CD14-positive monocyte (primary cell): ENCODE results near the gene COL27A1. TPM values are rescaled to one million over a fixed set of nuclear protein-coding genes. Genes with fewer than 3 reads are reported as not detected.
A peak's percentile ranks its signal among the peaks of the same experiment; 100 is the strongest.

ENCODE experiments used
- DNase-seq, 3 donors: peaks; one replicate each; pipeline ENCODE4 v3.0.0-alpha.2; 2011 to 2022
- H2AFZ ChIP-seq: 2 replicates; pipeline ENCODE4 v1.6.0; 2012; ENCODE audit warnings: mild to moderate bottlenecking, low read depth, low read length, inconsistent platforms; ENCODE audit not compliant: insufficient read depth, poor library complexity, severe bottlenecking
- H3K27ac ChIP-seq, 2 donors: 1 replicate in 1 of 2; 2 replicates in 1 of 2; pipeline ENCODE4 v1.5.1; 2012 to 2013; ENCODE audit warnings: low read length in 2 of 2, control low read depth in 1 of 2, inconsistent platforms in 1 of 2, low read depth in 1 of 2, mild to moderate bottlenecking in 1 of 2
- H3K27me3 ChIP-seq, 2 donors: one replicate each; pipeline versions ENCODE4 v1.6.0 to v1.6.1; 2011 to 2013; ENCODE audit warnings: low read length in 2 of 2; ENCODE audit not compliant: control insufficient read depth in 2 of 2, insufficient read depth in 2 of 2
- H3K36me3 ChIP-seq, 2 donors: replicated peaks in 1 of 2; 1 replicate in 1 of 2; 2 replicates in 1 of 2; pipeline versions ENCODE4 v1.5.1 to v1.6.1; 2012 to 2013; ENCODE audit warnings: low read length in 2 of 2, control low read depth in 1 of 2, inconsistent platforms in 1 of 2, mild to moderate bottlenecking in 1 of 2; ENCODE audit not compliant: insufficient read depth in 2 of 2, control insufficient read depth in 1 of 2
- H3K4me1 ChIP-seq, 2 donors: 1 replicate in 1 of 2; 2 replicates in 1 of 2; pipeline versions ENCODE4 v1.5.1 to v1.6.1; 2012 to 2013; ENCODE audit warnings: low read length in 2 of 2, control low read depth in 1 of 2, inconsistent platforms in 1 of 2, mild to moderate bottlenecking in 1 of 2, moderate library complexity in 1 of 2; ENCODE audit not compliant: insufficient read depth in 2 of 2, control insufficient read depth in 1 of 2
- H3K4me2 ChIP-seq: replicated peaks from 2 replicates; pipeline ENCODE3; 2012; ENCODE audit warnings: low read length, moderate library complexity, mild to moderate bottlenecking; ENCODE audit not compliant: poor library complexity, severe bottlenecking; ENCODE audit errors: extremely low read depth
- H3K4me3 ChIP-seq, 3 experiments: fragments of 200-600 bp in 1 of 3; sonication (generic) in 1 of 3; replicated peaks in 1 of 3; 1 replicate in 2 of 3; 2 replicates in 1 of 3; pipeline ENCODE4 v1.5.1; 2011 to 2013; ENCODE audit warnings: low read length in 3 of 3, mild to moderate bottlenecking in 3 of 3, control low read depth in 2 of 3, low read depth in 2 of 3, inconsistent platforms in 1 of 3, moderate library complexity in 1 of 3
- H3K79me2 ChIP-seq: 2 replicates; pipeline ENCODE4 v1.6.0; 2012; ENCODE audit warnings: mild to moderate bottlenecking, control low read depth, inconsistent platforms, low read length, moderate library complexity; ENCODE audit not compliant: insufficient read depth
- H3K9ac ChIP-seq: 2 replicates; pipeline ENCODE4 v1.6.0; 2017; ENCODE audit warnings: low read length, mild to moderate bottlenecking; ENCODE audit not compliant: insufficient read depth, poor library complexity, severe bottlenecking
- H3K9me3 ChIP-seq, 2 donors: replicated peaks in 1 of 2; 1 replicate in 1 of 2; 2 replicates in 1 of 2; pipeline versions ENCODE4 v1.5.1 to v1.6.1; 2012 to 2013; ENCODE audit warnings: low read length in 2 of 2, control low read depth in 1 of 2; ENCODE audit not compliant: control insufficient read depth in 1 of 2, insufficient read depth in 1 of 2
- H4K20me1 ChIP-seq: 2 replicates; pipeline ENCODE4 v1.6.0; 2012; ENCODE audit warnings: mild to moderate bottlenecking, low read length, control low read depth, moderate library complexity; ENCODE audit not compliant: insufficient read depth
- H3K27ac Mint-ChIP-seq, 7 donors: one replicate each; pipeline ENCODE4 v1.8.0; 2020; ENCODE audit warnings: mild to moderate bottlenecking in 7 of 7, mixed read lengths in 7 of 7, moderate library complexity in 6 of 7, inconsistent platforms in 2 of 7
- H3K27me3 Mint-ChIP-seq, 3 donors: one replicate each; pipeline ENCODE4 v1.8.0; 2021 to 2022; ENCODE audit warnings: low read depth in 3 of 3, mild to moderate bottlenecking in 3 of 3, mixed read lengths in 3 of 3, moderate library complexity in 3 of 3, inconsistent platforms in 1 of 3
- H3K36me3 Mint-ChIP-seq, 2 donors: one replicate each; pipeline ENCODE4 v1.8.0; 2020; ENCODE audit warnings: mixed read lengths in 2 of 2, inconsistent platforms in 1 of 2, mild to moderate bottlenecking in 1 of 2
- H3K4me1 Mint-ChIP-seq: one replicate; pipeline ENCODE4 v1.8.0; 2020; ENCODE audit warnings: mild to moderate bottlenecking, mixed read lengths
- H3K4me3 Mint-ChIP-seq, 2 donors: one replicate each; pipeline ENCODE4 v1.8.0; 2020; ENCODE audit warnings: mild to moderate bottlenecking in 2 of 2, mixed read lengths in 2 of 2, moderate library complexity in 1 of 2
- H3K9me3 Mint-ChIP-seq, 7 donors: one replicate each; pipeline ENCODE4 v1.8.0; 2020 to 2022; ENCODE audit warnings: mixed read lengths in 7 of 7, mild to moderate bottlenecking in 6 of 7, moderate library complexity in 6 of 7, inconsistent platforms in 2 of 7
- CTCF ChIP-seq: fragments of 200-600 bp; IDR thresholded peaks from one replicate; pipeline ENCODE4 v1.8.0; 2022; ENCODE audit warnings: antibody characterized with exemption, mild to moderate bottlenecking
- WGBS: methylation state at CpG from one replicate; pipeline ENCODE4 v1.1.5; 2013; ENCODE audit warnings: missing lambda C conversion rate; ENCODE audit not compliant: insufficient coverage; 5-methylcytosine and 5-hydroxymethylcytosine counted together
- intact Hi-C, 2 donors: fragments of 100-400 bp; cut with micrococcal nuclease; formaldehyde crosslinking; loops; one replicate each; pipeline versions ENCODE4 v1.15.0 to v1.15.1; 2023
- polyA plus RNA-seq, 3 donors: library from polyadenylated mRNA; depleted of rRNA in 1 of 3; unstranded in 2 of 3; stranded (reverse) in 1 of 3; fragments of 300-500 nt in 2 of 3; fragments of >200 nt in 1 of 3; fragmentation: Illumina TruSeq in 2 of 3; gene quantifications; 1 replicate in 2 of 3; 2 replicates in 1 of 3; pipeline ENCODE4 v1.2.3, GENCODE V29; 2012 to 2021

COL27A1 gene
- polyA plus RNA-seq, 3 donors, result 0.03 TPM; not detected in 2

- Mint-ChIP-seq H3K36me3 (no peaks in the 10 kb centered on the region), H3K27me3 (peaks cover 0 to 3% (median 2%) of the 10 kb centered on the region in 3 donors), H3K9me3 (no peaks in the 10 kb centered on the region), H3K4me3 (no peak overlapping the region), H3K27ac (no peak overlapping the region), H3K4me1 (no peaks in the 10 kb centered on the region)
- WGBS, result 87% methylated on average over 11 of the region's 11 CpGs
- Histone ChIP-seq H3K4me3 (no peak overlapping the region), H3K9ac (no peak overlapping the region), H3K79me2 (no peaks in the 10 kb centered on the region), H2AFZ (no peak overlapping the region), H3K27me3 (no peaks in the 10 kb centered on the region), H3K9me3 (no peaks in the 10 kb centered on the region), H3K36me3 (no peaks in the 10 kb centered on the region), H3K27ac (no peak overlapping the region), H3K4me1 (no peaks in the 10 kb centered on the region), H4K20me1 (no peaks in the 10 kb centered on the region), H3K4me2 (no peak overlapping the region)
- intact Hi-C loops, result no loop called here
- DNase-seq, result no peak
- no peak for TF ChIP-seq CTCF
These were observed 70.3 kb downstream of the COL27A1 start for GRCh38 chr9:114225561-114226212.

DNA sequence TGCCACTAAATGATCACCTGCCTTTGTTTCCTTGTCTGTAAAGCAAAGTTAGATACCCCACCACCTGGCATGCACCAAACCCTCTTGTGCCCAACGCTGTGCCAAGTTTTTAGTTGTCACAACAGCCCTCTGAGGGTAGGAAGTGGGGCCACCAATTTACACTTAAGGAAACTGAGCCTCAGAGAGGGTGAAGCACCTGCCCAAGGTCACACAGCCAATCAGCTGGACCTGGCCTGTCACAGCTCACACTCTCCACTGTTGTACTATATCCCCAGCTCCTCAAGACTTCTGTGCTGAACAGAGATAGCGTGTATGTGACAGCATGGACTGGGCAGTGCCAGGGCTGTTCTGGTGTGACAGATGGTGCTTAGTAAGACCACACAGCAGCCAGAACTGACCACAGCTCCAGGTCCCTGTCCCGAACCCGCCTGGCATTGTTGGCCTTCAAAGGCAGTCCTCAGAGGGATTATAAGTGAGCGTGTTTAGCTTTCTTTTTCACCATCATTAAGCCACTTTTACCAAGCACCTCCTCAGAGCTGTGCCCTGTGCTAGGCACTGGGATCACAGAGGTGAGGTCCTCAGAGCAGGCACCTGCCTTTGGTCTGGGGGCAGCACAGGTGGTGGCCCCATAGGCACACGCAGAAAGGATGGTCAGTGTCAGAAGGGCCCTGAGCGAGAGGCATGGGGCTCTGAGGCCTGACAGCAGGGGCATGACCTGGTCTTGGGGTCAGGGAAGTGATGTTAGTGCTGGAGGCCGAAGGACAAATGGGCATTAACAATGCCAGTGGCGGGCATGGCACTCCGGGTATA, 71.1 kb downstream of the COL27A1 start:
- Histone ChIP-seq H3K4me2 (no peak overlapping the region), H3K79me2 (no peaks in the 10 kb centered on the region), H3K36me3 (no peaks in the 10 kb centered on the region), H3K9me3 (no peaks in the 10 kb centered on the region), H3K27ac (no peak overlapping the region), H3K27me3 (no peaks in the 10 kb centered on the region), H3K4me3 (no peak overlapping the region), H2AFZ (no peak overlapping the region), H3K9ac (no peak overlapping the region), H4K20me1 (no peaks in the 10 kb centered on the region), H3K4me1 (no peaks in the 10 kb centered on the region)
- H3K36me3 Mint-ChIP-seq, result no peaks in the 10 kb centered on the region
- H3K27me3 Mint-ChIP-seq, result peaks cover 0 to 5% (median 3%) of the 10 kb centered on the region in 3 donors
- no peak for TF ChIP-seq CTCF
- intact Hi-C loops, result no loop called here
- H3K4me3 Mint-ChIP-seq, result no peak overlapping the region
- no peak for DNase-seq
- H3K27ac Mint-ChIP-seq, result peak overlapping the region in 2 of 7 donors; percentile 7 to 69
- H3K4me1 Mint-ChIP-seq, result no peaks in the 10 kb centered on the region
- no peaks in the 10 kb centered on the region for H3K9me3 Mint-ChIP-seq
- WGBS, result 97% methylated on average over 8 of the region's 10 CpGs
